Fibroblast of skin of scalp (primary cell): ENCODE results near the gene CPNE6.

ENCODE experiments used
- DNase-seq: peaks from one replicate; pipeline ENCODE4 v3.0.0-alpha.2; 2013

Gene CPNE6

DNA sequence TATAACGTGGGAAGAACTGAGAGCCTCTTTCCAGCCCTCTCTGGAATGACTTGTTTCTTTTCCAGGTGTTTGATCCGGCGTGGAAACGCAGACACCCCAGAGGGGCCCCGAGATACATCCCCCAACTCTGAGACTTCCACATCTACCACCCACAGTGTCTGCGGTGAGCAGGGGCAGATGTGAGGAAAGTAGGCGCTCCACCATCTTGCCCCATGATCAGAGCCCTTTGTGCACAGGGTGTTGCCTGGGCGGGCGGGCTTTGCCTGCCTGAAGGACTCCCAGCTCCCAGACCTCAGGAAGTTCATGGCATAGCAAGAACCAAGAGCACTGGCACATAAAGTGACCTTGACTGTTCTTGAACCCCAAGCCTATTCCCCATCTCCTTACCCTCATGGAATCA lies 16.7 kb upstream of the CPNE6 start:
- no peak for DNase-seq

DNA sequence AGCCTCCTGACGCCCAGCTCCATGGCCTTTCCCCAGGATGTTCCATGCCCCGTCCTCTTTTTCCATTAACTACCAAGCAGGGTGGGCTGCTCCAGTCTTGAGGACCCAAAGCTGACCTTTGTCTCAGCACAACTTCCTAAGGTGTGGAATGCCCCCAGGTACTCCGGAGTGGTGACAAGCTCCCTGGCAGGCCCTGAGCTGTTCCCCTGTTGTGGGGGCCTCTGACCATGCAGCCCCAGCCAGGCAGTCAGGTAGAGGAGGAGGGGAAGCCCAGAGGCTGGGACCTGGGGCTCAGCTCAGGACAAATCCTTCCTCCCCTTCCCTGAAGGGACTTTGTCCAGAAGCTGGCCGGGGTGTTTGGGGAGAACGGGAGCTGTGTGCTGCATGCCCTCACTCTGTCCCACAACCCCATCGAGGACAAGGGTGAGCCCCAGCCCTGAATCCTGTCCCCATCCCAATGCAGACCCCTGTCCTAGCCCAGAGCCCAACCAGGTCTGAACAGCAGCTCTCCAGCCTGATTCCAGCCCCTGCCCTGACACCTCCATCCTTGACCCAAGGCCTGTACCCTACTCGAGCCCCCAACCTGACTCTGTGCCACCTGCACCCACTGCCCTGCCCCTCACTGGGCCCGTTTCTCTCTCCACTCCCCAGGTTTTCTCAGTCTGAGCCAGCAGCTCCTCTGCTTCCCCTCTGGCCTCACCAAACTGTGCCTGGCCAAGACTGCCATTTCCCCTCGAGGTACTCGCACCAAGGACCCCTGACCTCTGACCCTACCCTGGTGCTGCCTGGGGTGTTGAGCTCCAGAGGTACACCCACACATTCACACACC lies 15.2 kb upstream of the CPNE6 start:
- no peak for DNase-seq

- DNase-seq, result no peak
Observed at GRCh38 chr14:24056800-24057184, 14.6 kb upstream of the CPNE6 start.

DNA sequence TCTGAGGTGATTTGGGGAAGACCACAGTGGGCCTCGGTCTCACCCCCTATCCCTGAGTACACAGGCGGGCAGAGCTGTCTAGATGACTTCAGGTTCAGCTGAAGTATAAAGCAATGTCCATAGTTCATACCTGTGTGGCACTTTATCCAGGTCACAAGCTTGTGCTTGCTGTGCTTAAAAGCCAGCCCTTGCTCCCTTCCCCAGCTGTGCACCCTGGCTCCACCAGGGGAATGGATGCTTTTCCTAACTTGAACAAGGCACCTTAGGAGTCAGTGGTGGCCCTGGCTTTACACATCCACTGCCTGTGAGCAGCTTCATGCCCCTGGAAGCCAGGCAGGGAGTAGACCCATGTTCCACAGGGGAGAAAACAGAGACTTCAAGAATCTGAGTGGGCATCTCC lies 14.1 kb upstream of the CPNE6 start:
- no peak for DNase-seq

DNA sequence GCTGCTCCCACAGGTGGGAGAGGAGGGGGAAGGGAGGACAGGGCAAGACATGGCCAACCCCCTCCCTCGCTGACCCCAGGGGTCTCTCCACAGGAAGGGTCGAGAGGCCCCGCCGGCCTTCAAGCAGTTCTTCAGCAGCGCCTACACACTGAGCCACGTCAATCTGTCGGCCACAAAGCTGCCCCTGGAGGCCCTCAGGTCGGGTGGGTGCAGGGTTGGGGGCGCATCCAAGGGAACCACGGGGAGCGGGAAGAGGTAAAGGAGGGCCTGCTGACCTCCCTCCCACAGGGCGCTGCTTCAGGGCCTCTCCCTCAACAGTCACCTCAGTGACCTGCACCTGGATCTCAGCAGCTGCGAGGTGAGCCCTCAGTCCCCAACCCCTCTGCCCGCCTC lies 13.5 kb upstream of the CPNE6 start:
- DNase-seq, result no peak

- peak; percentile 77 for DNase-seq
Observed at GRCh38 chr14:24058260-24058950, 13.0 kb upstream of the CPNE6 start.

DNA sequence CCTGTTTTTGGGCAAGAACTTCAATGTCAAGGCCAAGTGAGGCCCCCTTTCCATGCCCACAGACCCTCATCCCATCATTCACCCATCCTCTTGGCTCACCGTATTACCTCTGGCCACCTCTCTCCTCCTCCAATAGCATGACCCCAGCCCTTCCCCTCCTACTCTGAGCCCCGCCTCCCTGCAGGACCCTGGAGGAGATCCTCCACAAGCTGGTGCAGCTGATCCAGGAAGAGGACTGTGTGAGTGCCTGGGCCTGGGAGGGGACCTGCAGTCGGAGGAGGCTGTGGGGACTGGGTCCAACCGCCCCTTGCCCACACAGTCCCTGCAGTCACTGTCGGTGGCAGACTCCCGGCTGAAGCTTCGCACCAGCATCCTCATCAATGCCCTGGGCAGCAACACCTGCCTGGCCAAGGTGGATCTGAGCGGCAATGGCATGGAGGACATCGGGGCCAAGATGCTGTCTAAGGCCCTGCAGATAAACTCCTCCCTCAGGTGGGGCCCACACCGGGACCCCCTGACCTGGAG lies 12.3 kb upstream of the CPNE6 start:
- DNase-seq, result no peak

GRCh38 chr14:24059841-24060388 lies 11.4 kb upstream of the CPNE6 start:
- DNase-seq, result no peak

DNA sequence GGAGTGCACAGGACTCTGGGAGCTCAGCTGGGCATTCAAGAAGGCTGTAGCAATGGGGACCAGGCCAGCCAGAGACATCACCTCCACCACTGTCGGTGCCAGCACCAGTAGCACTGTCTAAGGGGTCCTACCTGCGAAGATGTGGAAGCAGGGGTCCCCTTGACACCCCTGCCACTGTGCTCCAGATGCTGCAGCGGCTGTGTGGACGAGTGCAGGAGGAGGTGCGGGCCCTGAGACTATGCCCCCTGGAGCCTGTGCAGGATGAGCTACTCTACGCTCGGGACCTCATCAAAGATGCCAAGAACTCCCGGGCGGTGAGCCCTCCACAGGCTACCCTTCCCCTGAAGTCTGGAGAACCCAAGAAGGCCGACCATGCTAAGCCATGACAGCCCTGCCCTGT lies 10.9 kb upstream of the CPNE6 start:
- DNase-seq, result no peak

DNA sequence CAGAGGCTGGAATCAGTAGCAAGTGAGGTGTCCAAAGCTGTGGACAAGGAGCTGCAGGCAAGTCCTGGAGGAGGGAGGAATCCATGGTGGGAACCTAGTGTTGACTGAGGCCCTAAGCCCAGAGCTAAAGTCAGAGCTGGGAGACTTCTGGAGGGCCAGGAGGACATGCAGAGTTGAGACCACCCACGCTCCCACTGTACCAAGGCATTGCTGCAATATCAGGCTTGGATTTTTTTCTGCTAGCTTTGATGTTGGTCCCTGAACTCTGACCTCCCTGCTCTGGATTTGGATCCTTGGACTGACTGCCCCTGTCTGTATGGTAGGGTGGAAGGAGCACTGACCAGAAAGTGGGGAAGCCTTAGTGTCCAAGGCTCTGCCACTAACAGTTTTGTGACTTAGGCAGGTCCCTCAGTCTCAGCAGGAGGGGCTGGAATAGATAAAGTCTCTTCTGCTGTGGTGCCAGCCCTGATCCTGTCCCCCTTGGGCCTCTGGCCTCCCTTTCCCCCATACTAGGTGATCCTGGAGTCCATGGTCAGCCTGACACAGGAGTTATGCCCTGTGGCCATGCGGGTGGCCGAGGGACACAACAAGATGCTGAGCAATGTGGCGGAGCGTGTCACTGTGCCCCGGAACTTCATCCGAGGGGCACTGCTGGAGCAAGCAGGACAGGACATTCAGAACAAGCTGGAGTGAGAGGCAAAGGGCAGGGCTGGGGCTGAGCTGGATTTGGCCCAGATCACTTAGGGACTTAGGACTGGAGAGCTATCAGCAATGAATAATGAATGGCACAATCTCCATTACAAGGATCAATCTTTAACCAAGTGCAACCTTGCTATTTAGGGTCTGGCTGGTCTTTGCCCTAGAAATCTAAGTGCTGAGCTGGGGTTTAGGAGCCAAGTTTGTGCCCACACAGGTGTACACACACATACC lies 10.1 kb upstream of the CPNE6 start:
- DNase-seq, result no peak

- DNase-seq, result no peak
Observed at GRCh38 chr14:24062216-24062980, 9.0 kb upstream of the CPNE6 start.

- no peak for DNase-seq
Observed at GRCh38 chr14:24063263-24063836, 8.0 kb upstream of the CPNE6 start.

DNA sequence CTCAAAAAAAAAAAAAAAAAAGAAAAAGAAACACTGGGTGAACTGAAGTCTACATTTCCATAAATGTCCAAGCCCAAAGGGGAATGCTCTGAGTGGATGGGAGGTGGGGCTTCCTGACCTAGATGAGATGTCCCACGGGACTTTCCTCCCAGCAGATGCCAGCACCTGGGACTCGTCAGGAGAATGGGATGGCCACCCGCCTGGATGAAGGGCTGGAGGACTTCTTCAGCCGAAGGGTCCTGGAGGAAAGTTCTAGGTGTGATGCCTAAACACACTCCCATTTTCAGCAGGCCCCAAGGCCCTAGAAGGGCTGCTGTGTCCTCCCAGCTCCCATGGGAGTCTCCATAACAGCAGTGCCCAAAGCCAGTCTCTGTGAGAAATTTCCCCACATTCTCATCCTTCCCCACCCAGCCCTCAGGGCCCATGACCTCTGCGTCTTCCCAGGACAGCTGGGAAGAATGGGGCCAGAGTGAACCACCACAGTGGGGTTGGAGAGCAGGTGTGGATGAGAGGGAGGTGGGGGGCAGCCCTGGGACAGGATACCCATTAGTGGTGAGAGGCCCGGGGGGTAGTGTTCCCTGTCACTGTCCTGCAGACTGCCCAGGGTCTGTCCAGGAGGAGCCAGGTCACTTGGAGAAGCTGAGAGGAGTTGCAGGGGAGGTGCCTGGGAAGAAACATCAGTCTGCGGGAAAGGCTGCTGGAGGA lies 7.1 kb upstream of the CPNE6 start:
- no peak for DNase-seq

- no peak for DNase-seq
Observed at GRCh38 chr14:24064856-24065255, 6.5 kb upstream of the CPNE6 start.

- no peak for DNase-seq
Observed at GRCh38 chr14:24065408-24065807, 6.0 kb upstream of the CPNE6 start.

DNA sequence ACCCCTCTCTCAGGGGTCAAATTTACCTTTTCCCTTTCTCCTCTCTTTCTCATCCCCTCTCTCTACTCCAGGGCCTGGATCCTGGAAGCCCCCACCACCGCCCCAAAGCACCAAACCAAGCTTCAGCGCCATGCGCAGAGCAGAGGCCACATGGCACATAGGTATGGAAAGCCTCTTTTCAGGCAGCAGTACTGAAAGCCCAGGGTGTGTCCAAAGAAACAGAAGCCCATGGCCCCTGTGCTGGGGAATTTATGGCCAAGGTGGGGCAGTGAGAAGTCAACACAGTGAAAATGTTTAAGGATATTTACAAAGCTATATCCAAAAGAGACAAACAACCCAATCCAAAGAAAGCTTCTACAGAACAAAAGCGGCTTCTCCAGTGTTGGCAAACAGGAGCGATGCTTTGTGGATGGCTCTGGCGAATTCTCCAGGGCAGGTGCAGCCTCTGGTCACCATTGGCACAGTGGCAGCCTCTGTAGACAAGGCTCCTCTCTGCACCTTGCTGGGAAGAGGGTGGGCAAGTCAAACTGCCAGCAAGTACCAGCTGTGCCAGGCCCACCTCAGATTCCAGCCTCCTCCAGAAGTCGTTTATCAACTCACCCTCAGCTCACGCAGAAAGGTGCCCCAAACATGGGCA lies 4.7 kb upstream of the CPNE6 start:
- no peak for DNase-seq

DNA sequence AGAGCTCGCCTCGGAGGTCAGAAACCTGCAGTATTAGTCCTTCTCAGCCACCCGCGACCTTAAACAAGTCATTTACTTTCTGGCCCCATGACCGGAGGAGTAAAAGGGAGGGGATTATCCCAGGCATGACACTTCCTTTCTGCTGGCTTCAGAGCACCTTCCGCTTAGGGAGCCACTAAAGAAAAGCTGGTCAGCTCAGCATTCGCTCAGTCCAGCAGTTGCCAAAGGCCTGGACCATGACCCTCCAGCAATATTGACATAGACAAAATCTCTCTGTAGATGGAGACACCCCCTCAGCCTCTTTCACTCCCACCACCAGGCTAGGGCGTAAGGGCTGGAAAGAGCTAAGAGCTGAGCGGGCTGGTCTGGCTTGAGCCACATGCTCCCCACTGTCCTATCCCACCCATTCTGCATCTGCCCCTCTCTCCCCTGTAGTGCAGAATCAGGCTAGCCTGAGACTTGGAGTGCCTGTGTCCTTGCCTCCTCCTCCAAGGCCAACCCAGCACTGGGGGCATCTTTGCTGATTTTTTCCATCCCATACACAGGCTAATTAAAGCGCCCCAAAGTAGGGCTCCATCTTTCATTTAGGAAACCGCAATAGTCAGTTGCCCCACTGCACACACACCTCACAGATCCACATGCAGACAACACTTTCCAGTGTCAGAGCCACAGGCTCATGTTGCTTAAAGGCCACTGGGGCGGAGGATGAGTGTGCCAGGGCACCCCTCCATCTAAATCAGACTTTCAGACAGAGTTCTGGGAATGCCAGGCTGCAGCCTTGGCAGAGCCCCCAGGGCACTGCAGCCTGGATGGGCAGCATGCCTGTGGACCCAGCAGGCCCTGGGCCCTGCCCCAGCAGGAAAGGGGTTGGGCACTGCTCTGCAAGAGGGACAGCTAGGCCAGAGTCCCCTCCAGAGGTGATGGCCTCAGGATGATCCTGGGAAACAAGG lies 4.0 kb upstream of the CPNE6 start:
- DNase-seq, result no peak

GRCh38 chr14:24068711-24069410 lies 2.5 kb upstream of the CPNE6 start:
- no peak for DNase-seq

GRCh38 chr14:24069411-24069735 lies 2.0 kb upstream of the CPNE6 start:
- no peak for DNase-seq
